ENCODE data around the gene KIF13A. TPM values are rescaled to one million over a fixed set of nuclear protein-coding genes. Genes with fewer than 3 reads are reported as not detected.
"Not testable (repeated sequence)": the region's sequence is repeated elsewhere in the genome, so short reads cannot be mapped to it uniquely, and the experiment has no call there.

Gene KIF13A
- polyA plus RNA-seq, 1 donor: 34.1 TPM

GRCh38 chr6:17846762-17847161, 140.7 kb downstream of the KIF13A start:
- no peak for DNase-seq (ENCODE audit: low read depth)

- DNase-seq (ENCODE audit: low read depth): no peak
These were observed 141.8 kb downstream of the KIF13A start for GRCh38 chr6:17845598-17845997.

GRCh38 chr6:17844967-17845366, 142.5 kb downstream of the KIF13A start:
- DNase-seq (ENCODE audit: low read depth): not testable (repeated sequence)

GRCh38 chr6:17842934-17843821, 144.3 kb downstream of the KIF13A start:
- no peak for DNase-seq (ENCODE audit: low read depth)

GRCh38 chr6:17842014-17842776, 145.2 kb downstream of the KIF13A start:
- no peak for DNase-seq (ENCODE audit: low read depth)

- DNase-seq (ENCODE audit: low read depth): no peak
These were observed 147.8 kb downstream of the KIF13A start for GRCh38 chr6:17839513-17840223.

GRCh38 chr6:17836293-17836692, 151.1 kb downstream of the KIF13A start:
- no peak for DNase-seq (ENCODE audit: low read depth)

- DNase-seq (ENCODE audit: low read depth): no peak
These were observed 151.7 kb downstream of the KIF13A start for GRCh38 chr6:17835784-17836183.

- DNase-seq (ENCODE audit: low read depth): peak; percentile 22
These were observed 156.3 kb downstream of the KIF13A start for GRCh38 chr6:17831135-17831534.

- DNase-seq (ENCODE audit: low read depth): no peak
These were observed 157.5 kb downstream of the KIF13A start for GRCh38 chr6:17829905-17830304.

- DNase-seq (ENCODE audit: low read depth): no peak
These were observed 159.3 kb downstream of the KIF13A start for GRCh38 chr6:17828149-17828548.

GRCh38 chr6:17826301-17826700, 161.1 kb downstream of the KIF13A start:
- DNase-seq (ENCODE audit: low read depth): no peak

GRCh38 chr6:17820055-17820454, 167.4 kb downstream of the KIF13A start:
- DNase-seq (ENCODE audit: low read depth): no peak

GRCh38 chr6:17817763-17818162, 169.7 kb downstream of the KIF13A start:
- no peak for DNase-seq (ENCODE audit: low read depth)

GRCh38 chr6:17816921-17817611, 170.4 kb downstream of the KIF13A start:
- no peak for DNase-seq (ENCODE audit: low read depth)

- no peak for DNase-seq (ENCODE audit: low read depth)
These were observed 173.9 kb downstream of the KIF13A start for GRCh38 chr6:17813542-17813941.

GRCh38 chr6:17812311-17812710, 175.1 kb downstream of the KIF13A start:
- no peak for DNase-seq (ENCODE audit: low read depth)

GRCh38 chr6:17808609-17809008, 178.8 kb downstream of the KIF13A start:
- DNase-seq (ENCODE audit: low read depth): no peak

- not testable (repeated sequence) for DNase-seq (ENCODE audit: low read depth)
These were observed 180.0 kb downstream of the KIF13A start for GRCh38 chr6:17807431-17807830.

- DNase-seq (ENCODE audit: low read depth): no peak
These were observed 184.0 kb downstream of the KIF13A start for GRCh38 chr6:17803409-17803808.

- no peak for DNase-seq (ENCODE audit: low read depth)
These were observed 188.8 kb downstream of the KIF13A start for GRCh38 chr6:17798477-17799154.

Measured in forelimb muscle (tissue), 1 donor.